ENCODE measurements around the gene ARHGAP27.

DNA sequence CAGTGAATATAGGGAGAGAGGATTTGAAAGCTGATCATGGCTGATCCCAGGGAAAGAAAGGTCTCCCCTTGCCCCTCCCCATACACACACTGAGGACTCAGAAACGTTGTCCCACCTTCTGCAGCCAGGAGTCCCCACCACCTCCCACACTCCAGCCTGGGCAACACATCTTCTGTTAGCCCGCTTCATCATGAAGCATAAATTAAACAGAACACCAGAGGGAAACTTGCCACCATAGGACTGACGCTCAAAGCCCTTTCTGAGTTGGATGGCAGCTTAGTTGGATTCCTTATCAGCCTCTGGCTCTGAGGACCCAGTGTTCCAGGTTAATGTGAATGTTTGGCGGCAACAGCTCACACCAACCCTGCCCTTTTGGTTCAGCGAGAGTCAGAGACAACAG lies 33.9 kb downstream of the ARHGAP27 start:
- no peak for TF ChIP-seq POLR2A (IDR thresholded peaks at IDR 0.05; ENCODE audit: low read length)
- no peak for TF ChIP-seq GATA1 (IDR thresholded peaks at IDR 0.05; ENCODE audit: low read depth, low read length)
